Panc1 (cell line): ENCODE results near the gene SCN10A.

Experiments used
- POLR2AphosphoS5 ChIP-seq: IDR thresholded peaks from 2 replicates; pipeline ENCODE4 v1.6.1; 2012; ENCODE audit warnings: mild to moderate bottlenecking, low read depth, low read length, moderate library complexity
- TCF7L2 ChIP-seq: IDR thresholded peaks from 2 replicates; pipeline ENCODE4 v1.6.1; 2011; ENCODE audit warnings: mild to moderate bottlenecking, low read depth, low read length, inconsistent platforms
- TF ChIP-seq, protein P1 (sequence below): fragments of 450-650 bp; IDR thresholded peaks from 2 replicates; pipeline ENCODE4 v1.5.1; 2017; ENCODE audit warnings: mild to moderate bottlenecking
- TF ChIP-seq, protein P2 (sequence below), 2 experiments: IDR thresholded peaks; 2 replicates each; pipeline ENCODE4 v1.6.1; 2011 to 2012; ENCODE audit warnings: low read depth in 2 of 2, control low read depth in 1 of 2, low read length in 1 of 2, mild to moderate bottlenecking in 1 of 2, moderate library complexity in 1 of 2; ENCODE audit not compliant: insufficient read depth in 1 of 2

DNA sequence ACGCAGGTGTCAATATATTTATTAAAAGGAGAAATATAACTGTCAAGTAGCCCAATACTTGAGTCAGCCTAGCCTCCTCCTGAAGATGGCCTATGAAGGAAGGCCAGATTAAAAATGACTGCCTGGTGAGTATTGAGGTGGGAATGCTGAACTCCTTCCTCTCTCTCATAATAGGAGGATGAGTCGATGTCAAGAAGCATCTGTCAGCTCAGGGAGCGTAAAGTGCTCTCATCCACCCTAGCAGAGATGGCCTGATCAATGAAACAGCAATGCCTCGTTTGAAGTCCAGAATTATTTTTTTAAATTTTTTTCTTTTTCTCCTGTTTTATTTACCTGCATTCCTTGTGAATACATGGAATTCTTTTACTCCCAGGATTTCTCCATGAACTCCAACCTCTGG lies 58.3 kb downstream of the SCN10A start:
- TF ChIP-seq, protein P1, sequence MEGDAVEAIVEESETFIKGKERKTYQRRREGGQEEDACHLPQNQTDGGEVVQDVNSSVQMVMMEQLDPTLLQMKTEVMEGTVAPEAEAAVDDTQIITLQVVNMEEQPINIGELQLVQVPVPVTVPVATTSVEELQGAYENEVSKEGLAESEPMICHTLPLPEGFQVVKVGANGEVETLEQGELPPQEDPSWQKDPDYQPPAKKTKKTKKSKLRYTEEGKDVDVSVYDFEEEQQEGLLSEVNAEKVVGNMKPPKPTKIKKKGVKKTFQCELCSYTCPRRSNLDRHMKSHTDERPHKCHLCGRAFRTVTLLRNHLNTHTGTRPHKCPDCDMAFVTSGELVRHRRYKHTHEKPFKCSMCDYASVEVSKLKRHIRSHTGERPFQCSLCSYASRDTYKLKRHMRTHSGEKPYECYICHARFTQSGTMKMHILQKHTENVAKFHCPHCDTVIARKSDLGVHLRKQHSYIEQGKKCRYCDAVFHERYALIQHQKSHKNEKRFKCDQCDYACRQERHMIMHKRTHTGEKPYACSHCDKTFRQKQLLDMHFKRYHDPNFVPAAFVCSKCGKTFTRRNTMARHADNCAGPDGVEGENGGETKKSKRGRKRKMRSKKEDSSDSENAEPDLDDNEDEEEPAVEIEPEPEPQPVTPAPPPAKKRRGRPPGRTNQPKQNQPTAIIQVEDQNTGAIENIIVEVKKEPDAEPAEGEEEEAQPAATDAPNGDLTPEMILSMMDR, result no peak
- TF ChIP-seq, protein P2, sequence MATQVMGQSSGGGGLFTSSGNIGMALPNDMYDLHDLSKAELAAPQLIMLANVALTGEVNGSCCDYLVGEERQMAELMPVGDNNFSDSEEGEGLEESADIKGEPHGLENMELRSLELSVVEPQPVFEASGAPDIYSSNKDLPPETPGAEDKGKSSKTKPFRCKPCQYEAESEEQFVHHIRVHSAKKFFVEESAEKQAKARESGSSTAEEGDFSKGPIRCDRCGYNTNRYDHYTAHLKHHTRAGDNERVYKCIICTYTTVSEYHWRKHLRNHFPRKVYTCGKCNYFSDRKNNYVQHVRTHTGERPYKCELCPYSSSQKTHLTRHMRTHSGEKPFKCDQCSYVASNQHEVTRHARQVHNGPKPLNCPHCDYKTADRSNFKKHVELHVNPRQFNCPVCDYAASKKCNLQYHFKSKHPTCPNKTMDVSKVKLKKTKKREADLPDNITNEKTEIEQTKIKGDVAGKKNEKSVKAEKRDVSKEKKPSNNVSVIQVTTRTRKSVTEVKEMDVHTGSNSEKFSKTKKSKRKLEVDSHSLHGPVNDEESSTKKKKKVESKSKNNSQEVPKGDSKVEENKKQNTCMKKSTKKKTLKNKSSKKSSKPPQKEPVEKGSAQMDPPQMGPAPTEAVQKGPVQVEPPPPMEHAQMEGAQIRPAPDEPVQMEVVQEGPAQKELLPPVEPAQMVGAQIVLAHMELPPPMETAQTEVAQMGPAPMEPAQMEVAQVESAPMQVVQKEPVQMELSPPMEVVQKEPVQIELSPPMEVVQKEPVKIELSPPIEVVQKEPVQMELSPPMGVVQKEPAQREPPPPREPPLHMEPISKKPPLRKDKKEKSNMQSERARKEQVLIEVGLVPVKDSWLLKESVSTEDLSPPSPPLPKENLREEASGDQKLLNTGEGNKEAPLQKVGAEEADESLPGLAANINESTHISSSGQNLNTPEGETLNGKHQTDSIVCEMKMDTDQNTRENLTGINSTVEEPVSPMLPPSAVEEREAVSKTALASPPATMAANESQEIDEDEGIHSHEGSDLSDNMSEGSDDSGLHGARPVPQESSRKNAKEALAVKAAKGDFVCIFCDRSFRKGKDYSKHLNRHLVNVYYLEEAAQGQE (IDR thresholded peaks at IDR 0.05; ENCODE audit: insufficient read depth in 1 of 2, low read depth in 2 of 2, low read length in 1 of 2), result no peak
- TF ChIP-seq POLR2AphosphoS5 (no peak), TCF7L2 (no peak)
